Inflammatory macrophage treated with lipopolysaccharide for 1 hour (primary cell): ENCODE measurements around the gene RPE65.
"Not testable (repeated sequence)": the region's sequence is repeated elsewhere in the genome, so short reads cannot be mapped to it uniquely, and the experiment has no call there.

ENCODE experiments used
- DNase-seq, 2 donors: peaks; one replicate each; pipeline ENCODE4 v3.0.0-alpha.2; 2020 to 2022

Gene RPE65

DNA sequence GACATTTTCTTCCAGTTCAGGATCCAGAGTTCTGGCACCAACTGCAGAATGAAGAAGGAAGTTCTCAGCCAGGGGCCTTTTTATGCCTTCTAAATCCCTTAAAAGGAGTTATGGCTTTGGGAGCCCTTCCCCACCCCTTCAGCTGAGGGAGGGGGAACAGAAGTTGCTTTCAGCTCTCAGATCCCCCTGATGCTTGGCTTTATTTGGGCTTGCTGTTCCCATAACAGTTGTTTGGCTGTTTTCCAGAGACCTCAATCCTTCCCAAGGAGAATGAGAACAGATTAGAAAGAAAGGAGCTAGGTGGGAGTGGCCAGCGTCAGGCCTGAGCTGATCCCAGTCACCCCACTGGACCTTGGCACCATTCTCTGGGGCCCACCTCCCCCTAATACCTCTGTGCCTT, at the start of gene RPE65:
RPE65 (minus strand) TSS at position 54 of the 400 bp plus-strand sequence; CDS start at position 5, 49 bp downstream.
- no peak for DNase-seq

DNA sequence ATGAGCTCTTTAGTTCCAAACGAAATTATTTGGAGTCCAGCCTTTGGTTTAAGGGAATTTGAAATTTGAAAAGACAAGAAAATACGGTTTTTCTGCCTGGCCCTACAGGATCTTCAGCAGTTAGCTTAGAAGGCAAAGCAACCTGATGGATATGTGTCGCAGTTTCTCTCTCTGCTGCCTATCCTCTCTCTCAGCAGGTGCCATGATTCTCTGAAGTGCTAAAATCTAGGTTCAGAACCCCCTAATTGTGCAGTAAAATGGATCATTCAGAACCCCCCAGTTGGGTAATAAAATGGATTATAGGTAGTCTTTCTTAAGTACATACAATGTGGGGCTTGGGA, 47.6 kb upstream of the RPE65 start:
- DNase-seq = no peak

DNA sequence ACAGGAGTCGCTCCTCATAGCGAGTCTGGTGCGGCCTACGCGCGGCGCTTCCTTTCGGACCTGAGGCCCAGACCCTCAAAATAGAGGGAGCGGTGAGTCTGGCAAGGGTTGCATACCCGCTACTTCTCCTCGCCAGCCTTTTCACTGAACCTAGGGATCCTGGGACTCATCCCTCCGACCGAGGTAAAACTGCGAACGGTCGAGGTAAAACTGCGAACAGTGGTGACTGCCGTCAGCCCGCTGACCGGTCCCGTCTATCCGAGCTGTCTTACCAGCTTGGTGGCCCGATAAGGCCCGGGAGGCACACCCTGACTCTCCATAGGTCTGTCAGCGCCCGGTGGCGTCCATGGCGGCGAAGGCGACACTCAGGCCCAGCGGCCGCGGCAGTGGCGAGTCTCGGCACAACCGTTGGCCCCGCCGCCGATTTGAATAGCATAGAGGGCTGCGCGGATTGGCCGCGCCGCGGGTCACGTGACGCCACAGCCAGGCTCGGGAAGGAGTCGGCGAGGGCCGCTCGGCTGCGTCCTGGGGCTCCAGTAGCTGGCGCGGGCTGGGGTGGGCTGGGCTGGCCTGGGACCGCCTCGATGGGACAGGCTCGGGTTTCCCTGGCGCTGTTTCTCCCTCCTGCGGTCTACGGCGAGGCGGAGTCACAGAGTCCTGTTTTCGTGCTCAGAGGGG, 47.1 kb upstream of the RPE65 start, which contains the start of gene DEPDC1:
DEPDC1 (minus strand) TSS at position 403 of the 678 bp plus-strand sequence; CDS start at position 320, 83 bp downstream.
- DNase-seq = peak; percentile 89 to 94

DNA sequence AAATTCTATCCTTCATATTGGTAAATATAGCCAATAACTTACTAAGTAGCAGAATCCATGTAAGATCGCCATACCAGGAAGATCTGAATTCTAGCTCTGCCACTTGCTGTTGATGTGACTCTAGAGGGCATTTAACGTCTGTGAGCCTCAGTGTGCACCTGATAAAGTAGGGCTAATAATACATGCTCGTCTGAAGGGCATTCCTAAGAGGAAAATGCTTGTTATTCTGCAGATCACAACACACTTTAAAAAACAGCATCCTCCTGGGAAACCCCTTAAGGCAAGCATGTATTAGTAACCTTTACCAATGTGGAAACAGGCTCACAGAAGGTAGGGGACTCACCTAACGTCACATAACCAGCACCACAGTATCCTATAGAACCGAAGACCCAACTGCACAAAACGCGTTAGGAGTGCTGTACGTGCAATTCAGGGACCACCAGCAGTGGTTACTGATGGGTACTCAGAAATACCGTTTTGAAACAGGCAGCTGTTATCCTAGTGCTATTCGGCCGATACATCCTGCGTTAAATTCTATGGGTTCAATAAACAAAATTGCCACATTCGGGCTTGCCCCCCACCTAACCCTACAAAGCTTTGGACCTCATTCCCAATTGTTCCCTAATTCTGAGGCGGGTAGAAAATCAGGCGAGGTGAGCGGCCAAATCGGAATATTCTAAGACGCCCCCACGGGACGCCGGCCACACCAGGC, 46.4 kb upstream of the RPE65 start:
- no peak for DNase-seq

DNA sequence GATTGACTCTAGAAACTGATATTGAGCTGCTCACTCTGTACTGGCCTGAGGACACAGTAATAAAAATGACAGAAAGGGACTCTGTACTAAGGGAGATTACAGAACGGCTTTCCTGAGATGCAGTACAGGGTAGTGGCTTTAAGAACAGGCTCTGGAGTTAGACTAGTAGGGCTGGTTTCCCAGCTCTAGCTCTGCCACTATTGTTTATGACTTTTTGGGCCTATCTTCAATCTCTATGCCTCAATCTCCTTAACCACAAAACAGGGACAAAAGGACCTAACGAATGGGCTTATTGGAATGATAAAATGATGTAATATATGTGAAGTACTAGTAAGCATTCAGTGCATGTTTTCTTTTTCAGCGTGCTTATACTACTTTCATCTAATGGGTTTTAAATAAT, 45.8 kb upstream of the RPE65 start:
- DNase-seq = no peak

DNA sequence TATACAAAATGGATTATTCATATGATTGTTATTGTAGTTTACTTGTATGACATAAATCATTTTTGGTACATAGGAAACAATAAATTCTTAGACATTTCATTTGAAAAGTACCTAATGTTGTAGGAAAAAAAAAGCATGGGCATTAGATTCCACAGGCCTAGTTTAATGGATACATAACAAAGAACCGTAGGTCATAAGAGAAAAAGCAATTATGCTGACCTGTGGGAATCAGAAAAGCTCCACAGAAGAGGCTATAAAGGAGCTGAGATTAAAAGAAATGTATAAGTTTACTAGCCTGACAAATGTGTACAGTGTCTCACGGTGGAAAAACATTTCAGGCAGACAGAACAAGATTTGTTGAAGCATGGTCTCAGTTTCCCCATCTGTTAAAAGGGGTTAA, 43.4 kb upstream of the RPE65 start:
- no peak for DNase-seq

DNA sequence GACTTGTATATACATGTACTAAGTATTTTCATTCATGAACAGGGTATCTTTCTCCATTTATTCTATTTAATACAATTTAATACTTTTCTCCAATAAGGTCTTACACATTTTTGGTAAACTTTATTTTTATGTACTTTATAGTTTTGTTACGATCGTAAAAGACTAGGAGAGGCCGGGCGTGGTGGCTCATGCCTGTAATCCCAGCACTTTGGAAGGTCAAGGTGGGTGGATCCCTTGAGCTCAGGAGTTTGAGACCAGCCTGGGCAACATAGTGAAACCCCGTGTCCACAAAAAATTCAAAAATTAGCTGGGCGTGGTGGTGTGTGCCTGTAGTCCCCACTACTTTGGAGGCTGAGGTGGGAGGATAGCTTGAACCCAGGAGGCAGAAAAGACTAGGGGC, 42.5 kb upstream of the RPE65 start:
- DNase-seq = not testable (repeated sequence)

DNA sequence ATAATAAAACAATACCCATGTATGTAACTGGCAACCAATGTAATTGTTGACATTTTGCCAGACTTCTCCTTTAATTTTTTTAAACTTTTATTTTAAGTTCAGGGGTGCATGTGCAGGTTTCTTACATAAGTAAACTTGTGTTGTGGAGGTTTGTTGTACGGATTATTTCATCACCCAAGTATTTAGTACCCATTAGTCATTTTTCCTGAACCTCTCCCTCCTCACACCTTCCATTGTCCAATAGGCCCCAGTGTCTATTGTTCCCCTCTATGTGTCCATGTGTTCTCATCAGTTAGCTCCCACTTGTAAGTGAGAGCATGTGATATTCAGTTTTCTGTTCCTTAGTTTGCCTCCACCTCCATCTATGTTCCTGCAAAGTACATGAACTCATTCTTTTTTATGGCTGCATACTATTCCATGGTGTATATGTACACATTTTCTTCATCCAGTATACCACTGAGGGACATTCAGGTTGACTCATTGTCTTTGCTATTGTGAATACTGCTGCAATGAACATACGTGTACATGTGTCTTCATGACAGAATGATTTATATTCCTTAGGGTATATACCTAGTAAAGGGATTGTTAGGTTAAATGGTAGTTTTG, 40.4 kb upstream of the RPE65 start:
- DNase-seq = no peak

DNA sequence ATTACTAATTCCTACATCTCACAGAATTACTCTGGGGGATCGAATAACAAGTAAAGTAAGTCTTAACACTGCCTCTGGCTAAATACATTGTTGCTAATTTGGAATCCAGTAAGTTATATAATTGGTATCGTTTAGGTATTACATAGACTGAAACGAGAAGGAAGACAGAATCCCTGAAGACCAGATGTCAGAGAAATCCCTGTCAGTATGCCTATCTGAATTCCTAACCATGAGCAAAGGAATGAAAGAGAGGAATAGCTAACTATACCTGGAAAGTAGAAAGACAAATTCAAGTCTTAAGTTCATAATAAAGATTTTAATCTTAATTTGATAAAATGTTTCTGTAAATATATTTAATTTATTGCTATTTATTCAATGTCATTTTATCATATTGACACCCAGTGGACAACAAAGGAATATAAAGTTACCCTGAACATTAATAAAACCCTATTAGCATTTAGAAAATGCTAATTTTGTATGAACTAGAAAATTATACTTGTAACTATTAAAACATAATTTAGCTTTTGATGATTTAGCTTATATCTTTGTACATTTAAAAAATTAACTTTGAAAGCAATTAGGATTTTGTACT, 35.8 kb upstream of the RPE65 start:
- DNase-seq = no peak

DNA sequence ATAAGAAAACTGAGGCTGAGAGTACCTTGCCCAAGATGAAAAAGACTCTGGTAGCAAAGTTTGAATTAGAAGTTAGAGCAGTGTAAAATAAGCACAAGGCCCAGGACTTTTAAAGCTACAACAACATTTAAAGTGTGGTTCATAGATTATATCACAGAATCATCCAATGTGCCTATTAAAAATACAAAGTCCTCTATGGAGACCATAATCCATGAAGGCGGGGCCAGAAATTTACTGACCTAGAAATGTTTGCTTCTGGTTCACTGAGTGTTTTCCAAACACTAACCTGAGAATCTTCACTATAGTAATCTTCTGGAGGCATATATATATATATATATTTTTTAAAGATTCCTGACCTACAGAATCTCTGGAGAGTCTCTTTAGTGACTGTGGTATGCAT, 34.9 kb upstream of the RPE65 start:
- DNase-seq = no peak

DNA sequence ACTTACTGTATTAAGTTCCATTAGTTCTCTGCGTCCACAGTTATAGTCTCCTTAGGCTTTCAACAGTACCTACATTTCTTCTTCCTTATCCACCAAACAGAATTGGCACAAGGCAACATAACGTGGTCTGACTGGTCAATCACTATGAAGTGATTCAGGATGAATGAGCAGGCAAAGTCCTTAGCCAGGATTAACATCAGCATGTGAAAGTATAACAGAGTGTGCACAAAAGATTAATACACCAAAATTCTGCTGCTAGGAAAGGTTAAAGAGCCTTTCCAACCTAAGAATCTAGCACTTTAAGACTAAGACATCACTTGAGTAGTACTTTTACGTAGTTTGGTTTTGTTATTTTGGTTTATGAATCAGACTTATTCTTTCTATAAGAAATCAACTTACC, 31.3 kb upstream of the RPE65 start:
- no peak for DNase-seq

DNA sequence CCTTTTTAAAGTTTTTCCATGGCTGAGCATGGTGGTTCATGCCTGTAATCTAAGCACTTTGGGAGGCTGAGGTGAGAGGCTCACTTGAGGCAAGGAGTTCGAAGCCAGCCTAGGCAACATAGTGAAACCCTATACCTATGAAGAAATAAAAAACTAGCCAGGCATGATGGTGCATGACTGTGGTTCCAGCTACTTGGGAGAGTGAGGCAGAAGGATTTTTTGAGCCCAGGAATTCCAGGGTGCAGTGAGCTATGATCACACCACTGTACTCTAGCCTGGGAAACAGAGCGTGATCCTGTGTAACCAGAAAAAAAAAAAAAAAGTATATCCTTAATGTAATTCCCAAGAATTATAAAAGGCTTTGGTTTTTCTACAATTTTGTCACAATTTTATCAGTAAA, 29.7 kb upstream of the RPE65 start:
- DNase-seq = no peak

DNA sequence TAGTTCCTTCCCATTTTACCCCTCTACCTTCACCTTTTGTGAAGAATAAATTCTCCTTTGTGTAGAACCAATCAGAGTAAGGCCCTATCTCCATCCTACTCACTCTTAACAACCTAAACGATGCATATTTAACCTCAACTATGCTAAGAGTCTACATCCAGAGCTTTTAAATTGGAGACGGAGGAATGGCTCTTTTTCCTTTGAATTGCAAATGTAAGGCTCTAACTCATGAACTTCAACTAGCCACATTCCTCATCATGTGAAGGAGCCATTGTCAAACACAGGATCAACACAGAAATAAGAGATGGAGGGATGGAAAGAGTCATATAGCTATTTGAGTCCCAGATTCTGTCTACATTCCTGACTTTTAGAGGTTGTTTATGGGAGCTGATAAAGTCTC, 28.9 kb upstream of the RPE65 start:
- no peak for DNase-seq

DNA sequence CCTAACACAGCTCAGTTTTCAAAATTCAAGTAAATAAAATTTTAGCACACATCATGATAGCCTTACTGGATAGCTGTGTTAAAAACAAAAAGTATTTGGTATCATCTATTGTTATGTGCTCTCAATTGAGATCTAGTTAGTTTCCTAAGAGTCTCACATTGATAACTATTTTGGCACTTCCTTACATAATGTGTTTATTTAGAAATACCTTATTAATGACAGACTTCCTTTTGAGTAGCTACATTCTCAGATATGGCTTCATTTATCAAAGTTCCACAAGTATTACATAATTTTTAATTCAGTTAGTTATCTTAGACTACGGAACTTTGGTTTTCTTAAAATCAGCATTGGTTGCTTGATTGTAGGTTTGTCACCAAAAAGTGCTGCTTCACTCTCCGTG, 26.9 kb upstream of the RPE65 start:
- DNase-seq = not testable (repeated sequence)

DNA sequence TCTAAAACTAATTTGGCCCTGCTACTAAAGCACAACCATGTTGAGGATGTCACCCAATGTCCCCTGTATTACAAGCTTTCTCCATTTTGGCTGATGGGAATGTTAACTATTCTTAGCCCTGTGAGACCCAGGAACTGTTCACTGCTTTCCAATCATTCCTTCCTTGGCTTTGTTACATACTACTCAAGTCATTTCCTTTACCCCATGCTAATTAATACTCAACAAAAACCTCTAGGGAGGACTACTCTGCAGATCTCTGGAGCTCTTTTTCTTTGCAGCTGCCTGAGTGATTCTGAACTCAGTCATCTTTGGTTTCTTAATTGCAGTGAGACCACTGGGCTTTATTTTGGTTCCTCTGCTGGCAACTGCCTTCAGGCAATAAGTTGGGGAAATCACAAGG, 23.3 kb upstream of the RPE65 start:
- DNase-seq = no peak

DNA sequence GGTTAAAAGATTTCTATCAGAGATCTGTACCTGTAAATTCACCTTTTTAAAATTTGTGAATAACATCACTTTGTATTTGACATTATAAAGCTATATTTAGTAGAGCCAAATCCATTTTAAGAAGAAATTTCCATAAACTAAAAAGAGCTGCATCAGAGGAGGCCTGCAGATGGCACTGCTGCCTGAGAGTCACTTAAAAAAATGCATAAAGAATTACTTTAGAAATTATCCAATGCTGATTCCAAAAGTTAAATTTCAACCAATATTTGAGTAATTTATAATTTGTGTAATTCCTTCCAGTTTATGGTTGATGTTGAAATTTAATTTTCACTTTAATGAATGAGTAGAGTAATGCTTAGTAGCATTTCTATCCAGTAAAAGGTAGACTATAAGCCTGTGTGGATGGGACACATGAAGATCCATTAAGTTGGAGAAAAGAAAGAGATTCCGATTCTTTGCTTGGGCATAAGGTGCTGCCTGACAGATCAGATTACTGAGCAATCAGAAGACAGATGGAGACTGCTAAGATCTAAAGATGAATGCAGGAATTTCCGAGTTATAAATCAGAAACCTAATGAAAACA, 20.7 kb upstream of the RPE65 start:
- no peak for DNase-seq

DNA sequence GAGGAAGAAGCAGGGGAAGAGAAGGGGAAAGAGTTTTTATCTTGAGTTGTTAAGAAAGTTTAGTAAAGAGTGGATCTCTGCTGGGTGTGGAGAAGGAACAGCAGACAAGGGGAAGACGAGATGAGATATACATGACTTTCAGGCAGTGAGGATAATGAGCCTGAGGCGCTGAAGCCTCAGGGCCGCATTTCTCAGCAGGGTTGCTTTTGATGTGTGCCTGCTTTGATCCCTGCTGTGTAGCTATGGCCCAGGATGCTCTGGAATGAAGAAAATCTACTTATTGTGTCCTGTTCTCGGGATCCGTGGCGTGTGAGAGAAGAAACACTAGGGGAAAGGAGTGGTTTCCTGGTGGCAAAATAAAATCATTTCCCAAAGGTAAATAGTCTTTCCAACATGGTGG, 15.1 kb upstream of the RPE65 start:
- DNase-seq = no peak

DNA sequence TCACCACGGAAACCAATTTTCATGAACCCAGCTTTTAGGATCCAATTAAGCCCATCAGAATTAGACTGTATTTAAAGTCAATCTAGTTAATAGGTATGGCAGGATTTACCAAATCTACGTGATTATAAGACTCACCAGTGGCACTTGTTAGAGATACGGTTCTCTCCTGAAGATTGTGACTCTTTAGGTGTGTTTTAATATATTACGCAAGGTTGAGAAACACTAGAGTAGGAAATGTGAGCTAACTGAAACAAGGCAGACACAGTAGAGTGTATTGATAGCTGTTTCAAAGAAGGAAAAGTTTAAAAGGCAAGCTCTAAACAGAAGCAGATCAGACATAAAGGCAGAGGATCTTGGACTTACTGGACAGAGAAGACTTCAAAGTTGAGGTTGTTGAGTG, 11.2 kb upstream of the RPE65 start:
- DNase-seq = no peak

DNA sequence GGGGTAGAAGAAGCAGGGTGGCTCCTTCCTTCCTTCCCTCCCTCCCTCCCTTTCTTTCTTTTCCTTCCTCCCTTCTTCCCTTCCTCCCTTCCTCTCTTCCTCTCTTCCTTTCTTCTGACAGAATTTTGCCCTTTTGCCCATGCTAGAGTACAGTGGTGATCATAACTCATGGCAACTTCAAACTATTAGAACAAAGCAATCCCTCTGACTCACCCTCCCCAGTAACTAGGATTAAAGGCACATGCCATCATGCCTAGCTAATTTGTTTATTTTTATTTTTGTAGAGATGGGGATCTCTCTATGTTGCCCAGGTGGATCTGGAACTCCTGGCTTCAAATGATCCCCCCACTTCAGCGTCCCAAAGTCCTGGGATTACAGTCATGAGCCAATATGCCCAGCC, 10.0 kb upstream of the RPE65 start:
- DNase-seq = no peak

DNA sequence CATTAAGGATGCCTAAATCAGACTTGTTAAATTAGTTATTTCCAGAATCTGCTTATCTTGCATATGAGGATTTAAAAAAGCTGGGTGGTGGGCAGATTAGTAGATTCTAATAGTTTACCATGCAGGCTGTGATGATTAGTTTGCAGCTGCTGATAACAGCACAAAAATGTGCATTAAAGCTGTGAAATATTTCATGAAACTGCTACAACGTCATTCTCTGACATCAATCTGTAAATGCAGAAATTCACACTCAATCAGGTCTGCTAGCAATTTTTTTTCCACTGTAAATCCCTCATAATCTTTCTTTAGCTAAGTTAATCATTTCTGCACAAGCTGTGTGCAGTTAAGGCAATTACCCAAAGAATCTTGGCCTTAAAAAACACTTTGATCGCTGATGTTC, 9.3 kb upstream of the RPE65 start:
- no peak for DNase-seq

DNA sequence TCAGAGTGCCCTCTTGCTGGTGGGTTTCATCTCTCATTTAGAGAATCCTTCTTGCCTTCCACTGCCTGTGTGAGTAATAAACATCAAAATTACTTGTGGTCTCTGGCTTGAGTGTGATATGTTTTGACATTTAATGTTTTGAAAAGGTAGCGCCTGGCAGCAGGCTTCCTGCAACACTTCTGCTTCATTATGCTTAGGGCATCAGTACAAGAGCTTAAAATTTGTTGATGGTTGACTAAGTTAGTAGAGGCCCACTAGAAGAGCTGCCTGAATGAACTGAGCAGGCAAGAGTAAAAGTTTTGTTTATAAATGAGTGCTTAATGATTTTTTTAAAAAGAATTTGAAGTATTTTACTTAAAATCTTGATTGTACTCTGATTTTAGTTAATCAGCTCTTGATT, 6.4 kb upstream of the RPE65 start:
- DNase-seq = no peak

DNA sequence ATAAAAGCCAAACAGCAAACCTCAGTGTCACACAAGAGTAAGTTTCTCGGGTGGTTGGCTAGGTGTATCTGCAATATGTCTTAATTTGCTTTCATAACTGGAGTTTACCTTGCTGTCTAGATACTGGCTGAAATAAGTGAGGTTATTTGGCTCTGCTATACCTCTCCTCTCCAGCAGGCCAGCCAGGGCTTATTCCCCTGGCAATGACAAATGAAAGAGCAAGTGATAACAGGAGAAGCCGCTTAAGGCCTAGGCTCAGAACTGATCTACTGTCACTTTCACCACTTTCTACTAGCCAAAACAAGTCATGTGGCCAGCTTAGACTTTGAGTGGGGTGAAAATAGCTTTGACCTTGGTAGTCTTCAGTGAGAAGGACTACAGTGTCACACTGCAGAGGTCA, 4.8 kb upstream of the RPE65 start:
- DNase-seq = no peak

DNA sequence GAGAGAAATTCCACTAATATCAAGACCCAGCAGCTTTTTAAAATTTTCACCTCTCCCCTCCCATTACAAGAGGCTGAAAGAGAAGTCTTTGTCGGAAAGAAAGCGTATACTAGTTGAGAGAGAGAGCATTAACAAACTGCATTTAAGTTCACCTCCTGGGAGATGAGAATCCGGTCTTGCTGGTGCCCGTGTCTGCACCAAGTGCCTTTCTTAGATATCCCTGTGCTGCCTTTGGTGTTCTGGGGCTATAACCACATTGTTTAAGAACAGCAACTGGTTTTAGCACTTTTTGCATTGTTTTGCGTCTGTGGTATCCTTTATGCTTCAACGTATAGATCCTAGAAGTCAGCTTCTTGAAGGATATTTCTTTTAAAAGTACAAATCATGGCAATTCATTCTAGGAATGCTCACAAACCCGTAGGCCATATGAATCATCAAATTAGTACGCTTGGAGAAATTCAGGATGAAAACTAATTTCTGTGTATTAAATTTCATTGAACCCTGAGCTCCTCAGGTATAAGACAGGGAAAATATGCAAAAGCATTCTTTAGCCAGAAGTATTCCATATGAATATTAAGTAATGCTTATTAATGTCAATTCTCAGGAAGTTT, 3.4 kb upstream of the RPE65 start:
- DNase-seq = no peak
